CD4-positive, alpha-beta T cell treated with Interferon gamma for 1 hour (primary cell): ENCODE results near the gene PRPF40A.

ENCODE experiments used
- DNase-seq: peaks from one replicate; pipeline ENCODE4 v3.0.0-alpha.2; 2020

Gene PRPF40A

DNA sequence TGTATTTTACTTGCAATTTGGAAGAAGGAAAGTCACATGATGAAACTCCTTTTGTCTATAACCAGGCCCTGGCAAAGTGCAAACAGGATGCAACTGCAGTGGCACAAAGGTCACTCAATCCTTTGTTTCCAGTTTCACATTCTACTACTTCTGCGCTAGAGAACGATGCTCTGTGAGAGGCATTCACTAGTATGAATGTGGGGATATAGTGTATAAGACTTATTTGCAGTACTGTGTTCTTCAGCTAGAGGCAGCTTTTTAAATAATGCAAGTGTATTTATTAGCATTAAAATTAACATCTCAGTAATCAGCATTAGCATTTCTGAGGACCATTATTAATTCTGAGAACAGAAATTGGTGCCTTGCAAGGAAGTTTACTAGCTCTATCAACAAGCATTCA is 68.9 kb downstream of the PRPF40A start:
- no peak for DNase-seq

GRCh38 chr2:152647552-152647951 is 69.7 kb downstream of the PRPF40A start:
- no peak for DNase-seq

DNA sequence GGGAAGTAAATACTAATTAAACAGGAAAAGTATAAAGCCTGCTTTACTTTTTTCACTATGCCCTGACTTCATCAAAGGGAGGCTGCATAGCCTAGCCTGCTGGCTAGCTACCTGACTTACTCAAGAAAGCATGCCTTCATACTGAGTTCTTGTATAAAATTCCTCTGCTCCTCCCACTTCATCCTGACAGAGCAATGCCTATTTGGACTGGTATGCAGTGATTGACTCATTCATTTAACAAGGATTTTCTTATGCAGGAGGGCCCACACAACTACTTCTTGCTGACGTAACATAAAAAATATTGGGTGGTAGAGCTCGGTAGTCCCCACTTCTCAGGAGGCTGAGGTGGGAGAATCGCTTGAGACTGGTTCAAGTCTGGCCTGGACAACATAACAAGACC is 70.5 kb downstream of the PRPF40A start:
- DNase-seq: no peak

GRCh38 chr2:152646264-152646663 is 71.0 kb downstream of the PRPF40A start:
- no peak for DNase-seq

DNA sequence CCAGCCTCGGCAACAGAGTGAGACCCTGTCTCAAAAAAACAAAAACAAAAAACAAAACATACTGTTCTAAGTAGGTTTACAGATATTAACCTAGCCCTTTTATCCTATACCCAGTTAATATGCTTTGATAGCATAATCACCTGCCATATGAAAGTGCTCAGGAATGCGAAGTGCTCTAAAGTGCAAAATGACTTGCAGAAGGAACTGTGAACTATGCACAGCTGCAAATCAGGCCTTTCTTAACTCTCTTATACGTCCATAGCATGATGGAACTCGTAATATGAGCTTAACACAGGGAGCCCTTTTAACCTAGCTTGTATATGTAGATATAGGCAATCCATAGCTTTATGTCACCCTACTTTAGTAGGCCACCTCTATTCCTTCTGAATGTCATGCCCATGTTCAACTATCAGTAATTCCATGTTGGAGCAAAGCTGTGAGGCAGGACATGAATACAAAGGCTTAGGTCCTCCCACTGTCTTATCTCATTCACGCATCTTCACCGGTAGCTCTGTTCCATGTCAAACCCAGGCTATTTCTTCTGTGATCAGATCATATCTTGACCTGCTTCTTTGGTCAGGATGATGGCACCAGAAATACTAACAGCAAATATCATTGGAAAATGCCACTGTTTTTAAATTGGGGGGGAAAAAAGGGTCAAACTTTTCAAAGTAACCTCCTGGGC is 72.9 kb downstream of the PRPF40A start:
- no peak for DNase-seq

DNA sequence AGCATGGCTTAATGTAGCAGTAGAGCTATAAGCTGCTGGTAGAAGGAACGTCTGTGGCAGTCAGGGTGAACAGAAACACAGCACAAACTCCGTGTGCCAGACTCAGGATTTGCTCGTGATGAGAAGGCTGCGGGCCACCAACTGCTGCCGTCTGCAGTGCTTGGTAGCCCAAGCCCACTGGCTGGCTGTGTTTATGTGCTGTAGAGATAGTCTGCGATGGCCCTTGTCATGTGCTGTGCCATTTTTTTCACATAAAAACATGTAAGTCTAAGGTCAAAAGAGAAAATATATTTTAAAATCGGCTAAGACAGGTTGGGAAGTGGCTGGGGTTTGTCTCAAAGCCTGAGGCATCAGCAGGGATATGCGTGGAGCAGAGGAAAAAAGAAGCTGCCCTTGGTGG is 78.7 kb downstream of the PRPF40A start:
- no peak for DNase-seq

DNA sequence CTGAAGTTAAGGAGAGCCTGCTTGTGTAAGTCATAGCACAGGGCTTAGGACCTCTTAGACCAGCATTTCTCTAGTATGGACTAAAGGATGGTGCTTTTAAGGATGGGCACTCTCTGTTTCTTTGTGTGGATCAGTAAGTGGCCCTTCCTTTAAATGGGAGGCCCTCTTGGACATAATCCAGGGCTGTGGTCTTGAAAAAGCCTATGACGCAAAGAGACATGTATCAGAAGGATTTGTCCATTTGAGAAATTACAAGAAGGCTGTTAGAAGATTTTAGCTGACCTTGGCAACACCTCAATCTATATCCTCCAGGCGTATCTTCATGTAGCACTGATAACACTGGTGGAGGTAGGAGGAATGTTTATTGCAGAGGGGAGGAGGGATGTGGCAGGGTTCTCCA is 79.2 kb downstream of the PRPF40A start:
- no peak for DNase-seq

GRCh38 chr2:152637251-152637650 is 80.0 kb downstream of the PRPF40A start:
- DNase-seq: no peak

DNA sequence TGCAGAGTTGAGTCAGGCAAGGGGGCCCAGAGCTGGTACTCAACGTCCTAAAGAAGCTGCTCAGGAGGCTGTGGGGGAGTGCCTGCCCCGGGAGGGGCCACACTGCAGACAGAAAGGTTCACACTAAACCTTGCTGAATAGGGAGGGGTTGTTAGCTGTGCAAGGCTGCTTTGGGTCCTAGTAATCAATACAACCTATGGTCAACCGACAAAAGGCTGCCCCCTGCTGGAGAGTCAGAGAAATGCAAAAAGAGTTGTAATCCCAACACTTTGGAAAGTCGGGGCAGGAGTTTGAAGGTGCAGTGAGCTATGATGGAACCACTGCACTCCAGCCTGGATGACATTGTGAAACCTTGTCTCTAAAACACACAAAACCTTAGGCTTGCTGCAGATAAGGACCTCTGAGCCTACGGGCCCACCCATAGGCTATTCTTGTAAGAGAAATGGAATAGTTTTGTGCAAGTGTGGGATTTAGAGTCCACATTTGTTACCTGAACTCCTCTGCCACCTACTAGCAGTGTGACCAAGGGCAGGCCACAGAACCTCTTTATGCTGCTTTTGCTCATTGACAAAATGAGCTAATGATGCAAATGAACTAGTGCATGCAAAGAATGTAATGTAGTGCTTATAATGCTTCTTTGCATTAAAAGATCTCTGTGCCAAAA is 81.5 kb downstream of the PRPF40A start:
- peak; percentile 43 for DNase-seq

DNA sequence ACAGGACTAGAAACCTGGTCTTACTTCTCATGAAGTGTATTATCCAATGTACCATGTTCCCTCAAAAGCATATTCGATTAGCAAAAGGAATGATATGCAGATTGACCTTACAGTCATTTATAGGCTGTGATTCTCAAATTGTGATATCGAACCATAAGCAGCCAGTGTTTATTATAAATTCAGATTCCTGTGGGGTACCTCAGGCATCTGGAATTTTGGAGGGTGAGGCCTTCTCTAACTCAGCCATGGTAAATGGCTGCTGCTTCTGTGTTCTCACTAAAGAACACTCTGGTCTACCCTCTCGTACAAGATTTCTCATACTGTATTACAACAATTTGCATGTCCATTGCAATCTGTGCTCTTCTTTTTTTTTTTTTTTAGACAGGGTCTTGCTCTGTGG is 84.5 kb downstream of the PRPF40A start:
- no peak for DNase-seq

DNA sequence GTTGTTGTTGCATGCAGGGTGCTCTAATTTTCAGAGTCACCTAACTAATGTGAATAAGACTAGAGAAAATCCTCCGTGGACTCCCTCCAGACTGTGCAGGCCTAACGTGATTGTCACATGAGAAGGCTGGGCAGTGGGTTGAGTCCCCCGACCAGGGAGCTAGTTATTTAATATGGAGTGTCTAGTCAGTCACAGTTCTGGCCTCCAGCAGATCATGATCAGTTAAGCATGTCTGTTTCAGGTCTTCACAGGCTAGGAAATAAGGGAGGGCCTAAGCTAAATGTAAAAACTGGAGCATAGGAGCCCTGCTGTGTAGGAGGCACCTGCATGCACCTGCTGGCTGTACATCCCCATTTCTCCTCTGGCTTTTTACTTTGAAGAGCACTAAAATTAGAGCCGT is 86.8 kb downstream of the PRPF40A start:
- no peak for DNase-seq

DNA sequence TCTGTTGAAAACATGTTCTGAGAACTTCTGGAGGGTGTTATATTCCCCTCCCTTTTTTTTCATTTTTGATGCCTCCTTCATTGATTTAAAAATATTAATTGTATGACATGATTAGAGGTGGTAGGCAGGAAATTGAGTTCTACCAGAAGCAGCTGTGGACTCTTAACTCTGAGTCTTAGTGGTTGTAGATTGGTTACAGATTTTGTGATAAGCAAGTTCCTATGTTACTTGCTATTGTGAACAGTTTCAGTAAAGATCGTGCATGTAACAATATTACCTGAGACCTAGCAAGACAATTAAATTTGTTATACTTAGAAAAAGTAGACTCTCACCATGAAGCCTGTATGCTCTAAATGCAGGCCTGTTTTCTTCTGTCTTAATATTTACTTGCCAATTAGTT is 88.1 kb downstream of the PRPF40A start:
- DNase-seq: no peak

GRCh38 chr2:152627351-152627957 is 89.8 kb downstream of the PRPF40A start:
- no peak for DNase-seq

GRCh38 chr2:152626911-152627339 is 90.3 kb downstream of the PRPF40A start:
- DNase-seq: no peak

DNA sequence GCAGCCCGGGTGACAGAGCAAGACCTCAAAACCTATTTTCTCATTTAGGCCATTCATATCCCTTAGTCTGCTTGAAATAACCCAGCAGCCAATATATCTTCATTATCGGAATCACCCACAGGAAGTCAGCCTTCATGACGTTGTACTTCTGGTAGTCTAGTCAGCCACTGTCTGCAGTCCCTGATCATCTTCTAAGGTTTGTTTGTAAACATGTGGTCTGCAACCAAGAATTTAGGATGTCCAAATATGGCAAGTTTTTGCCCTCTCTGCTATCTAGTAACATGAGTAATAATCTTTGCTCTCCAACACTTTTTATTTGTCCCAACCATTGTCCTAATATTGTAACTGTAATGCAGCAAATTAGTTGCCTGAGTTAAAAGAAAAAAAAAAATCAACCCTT is 92.5 kb downstream of the PRPF40A start:
- no peak for DNase-seq

- DNase-seq: no peak
Measured at GRCh38 chr2:152623775-152624174, 93.5 kb downstream of the PRPF40A start.

- no peak for DNase-seq
Measured at GRCh38 chr2:152623076-152623740, 94.1 kb downstream of the PRPF40A start.

DNA sequence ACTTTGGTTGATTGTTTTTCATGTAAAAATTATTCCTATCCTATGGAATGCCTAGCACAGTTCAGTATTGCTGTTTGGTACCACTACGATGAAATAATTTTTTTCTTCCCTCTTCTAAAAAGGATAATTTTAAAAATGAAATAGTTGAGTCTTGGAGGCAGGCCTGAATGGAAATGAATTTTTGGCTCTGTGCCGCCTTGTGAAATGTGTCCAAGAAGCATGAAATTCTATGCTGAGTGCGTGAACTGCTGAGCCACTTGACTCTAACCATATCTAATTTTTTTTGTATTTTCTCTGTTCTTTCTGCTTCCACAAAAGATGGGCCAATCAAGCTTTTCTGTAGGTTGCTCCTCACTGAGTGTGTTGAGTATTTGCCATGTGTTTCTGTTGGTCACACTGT is 95.0 kb downstream of the PRPF40A start:
- DNase-seq: no peak

- no peak for DNase-seq
Measured at GRCh38 chr2:152620985-152621384, 96.3 kb downstream of the PRPF40A start.

DNA sequence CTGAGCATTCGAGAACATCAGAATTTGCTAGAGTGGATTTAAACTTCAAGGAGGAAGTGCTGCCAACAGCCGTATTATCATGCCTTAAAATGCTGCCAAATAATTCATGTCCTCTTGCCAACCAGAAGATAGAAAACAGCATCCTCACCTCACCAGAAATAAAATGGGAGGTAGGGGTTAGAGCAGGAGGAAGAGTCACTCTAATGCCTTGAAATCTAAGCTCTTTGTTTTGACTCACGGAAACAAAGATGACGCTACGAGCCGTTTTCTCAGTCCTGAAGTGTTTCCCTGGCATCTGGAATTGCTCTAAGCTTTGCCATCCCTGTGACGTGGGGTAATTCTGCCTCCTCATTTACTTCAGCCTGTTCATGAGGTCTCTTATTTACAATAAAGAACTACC is 97.1 kb downstream of the PRPF40A start:
- no peak for DNase-seq

- DNase-seq: no peak
Measured at GRCh38 chr2:152618193-152618564, 99.1 kb downstream of the PRPF40A start.

DNA sequence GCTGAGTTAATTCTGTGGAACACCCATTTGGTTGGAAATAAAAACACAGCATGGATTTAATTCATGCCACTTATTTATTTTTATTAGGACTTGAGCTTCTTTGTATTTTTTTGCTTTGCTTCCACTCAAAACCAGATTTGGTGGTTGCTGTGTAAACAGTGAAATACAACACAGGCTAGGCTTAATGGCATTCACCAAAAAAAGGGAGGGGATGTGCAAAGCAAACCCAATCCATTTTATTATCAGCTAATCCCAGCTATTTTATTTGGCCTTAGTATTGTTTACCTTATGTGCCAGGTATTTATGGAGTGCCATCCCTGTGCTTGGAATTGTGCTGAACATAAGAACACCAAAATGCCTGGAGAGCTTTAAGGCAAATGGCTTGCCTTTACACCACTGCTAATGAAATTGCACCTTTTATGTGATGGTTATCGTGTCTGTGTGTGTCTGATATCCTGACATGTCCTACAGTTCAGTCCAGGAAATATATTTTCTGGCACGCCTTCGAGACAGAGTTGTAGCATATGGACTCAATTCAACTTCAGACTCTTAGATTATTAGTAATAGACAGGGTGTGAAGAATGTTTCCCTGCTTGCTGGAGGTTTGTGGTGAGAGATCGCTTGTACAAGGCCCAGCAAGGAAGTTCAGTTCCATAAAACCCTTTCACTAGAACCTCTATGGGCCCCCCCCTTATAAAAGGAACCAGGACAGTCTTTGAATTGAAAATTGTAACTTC is 99.6 kb downstream of the PRPF40A start:
- no peak for DNase-seq

DNA sequence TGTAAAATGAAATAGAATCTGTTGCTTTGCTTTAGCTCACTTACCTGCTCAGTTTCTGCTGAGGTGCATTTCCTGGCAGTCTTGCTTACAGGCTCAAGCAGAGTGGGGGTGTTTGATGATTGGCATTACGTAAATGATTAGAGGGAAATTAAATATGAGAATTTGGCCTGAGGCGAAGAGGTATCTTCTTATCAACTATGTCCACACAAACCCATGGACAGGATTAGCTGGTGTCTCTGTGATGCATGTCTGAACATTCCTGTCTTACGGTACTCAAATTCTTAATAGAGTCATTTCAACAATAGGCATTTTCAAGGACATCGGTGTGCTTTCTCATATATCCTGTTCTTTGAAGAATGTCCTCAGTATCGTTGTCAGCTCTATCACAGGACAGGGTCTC is 102.1 kb downstream of the PRPF40A start:
- DNase-seq: no peak
